Chondrocyte (in vitro differentiated cells): Measurements from ENCODE around the gene TBC1D9. TPM values are rescaled to one million over a fixed set of nuclear protein-coding genes. Genes with fewer than 3 reads are reported as not detected.

Source experiments
- DNase-seq: peaks from one replicate; pipeline ENCODE4 v3.0.0; 2021; ENCODE audit warnings: mixed read lengths, low spot score
- H3K27ac Mint-ChIP-seq: one replicate; pipeline ENCODE4 v1.8.0; 2021; ENCODE audit warnings: mild to moderate bottlenecking, moderate library complexity, mixed read lengths; ENCODE audit not compliant: unreplicated experiment
- H3K27me3 Mint-ChIP-seq: 2 replicates; pipeline ENCODE4 v1.8.0; 2021; ENCODE audit warnings: low read depth, mixed read lengths
- H3K36me3 Mint-ChIP-seq: 2 replicates; pipeline ENCODE4 v1.8.0; 2021; ENCODE audit warnings: low read depth, mixed read lengths
- H3K4me1 Mint-ChIP-seq: 2 replicates; pipeline ENCODE4 v1.8.0; 2021; ENCODE audit warnings: low read depth, mild to moderate bottlenecking, mixed read lengths
- H3K4me3 Mint-ChIP-seq: one replicate; pipeline ENCODE4 v1.8.0; 2021; ENCODE audit warnings: mild to moderate bottlenecking, moderate library complexity, mixed read lengths; ENCODE audit not compliant: unreplicated experiment
- H3K9me3 Mint-ChIP-seq: 2 replicates; pipeline ENCODE4 v1.8.0; 2021; ENCODE audit warnings: low read depth, mixed read lengths
- total RNA-seq: library from RNA; stranded (reverse); gene quantifications from 3 replicates; pipeline ENCODE4 v1.2.1, GENCODE V29; 2021
- TF ChIP-seq, protein P1 (sequence below): fragments of 200-600 bp; sonication (generic); IDR thresholded peaks from 2 replicates; pipeline ENCODE4 v1.5.0; 2021; ENCODE audit warnings: antibody characterized with exemption, mild to moderate bottlenecking, moderate library complexity

The TBC1D9 gene
- total RNA-seq, 1 donor from 2014 or later: 40.5 TPM

DNA sequence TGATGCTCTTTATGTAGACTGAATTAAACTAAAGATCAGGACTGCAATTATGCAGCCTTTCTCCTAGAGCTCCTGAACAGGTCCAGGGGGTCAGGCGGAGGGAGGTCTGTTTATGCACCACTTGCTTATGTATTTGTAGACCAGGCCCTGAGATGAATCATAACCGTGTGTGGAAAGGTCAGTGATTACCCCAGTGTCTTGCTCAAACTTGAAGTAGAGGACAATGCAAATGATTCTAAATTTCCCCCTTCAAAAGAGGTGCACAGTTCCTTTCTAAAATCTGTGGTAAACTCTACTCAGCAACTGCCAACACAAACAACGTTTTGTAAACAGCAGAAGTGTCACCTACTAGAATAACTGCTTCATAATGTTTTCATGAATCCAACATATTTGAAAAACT lies 13.0 kb upstream of the TBC1D9 start:
- TF ChIP-seq, protein P1, sequence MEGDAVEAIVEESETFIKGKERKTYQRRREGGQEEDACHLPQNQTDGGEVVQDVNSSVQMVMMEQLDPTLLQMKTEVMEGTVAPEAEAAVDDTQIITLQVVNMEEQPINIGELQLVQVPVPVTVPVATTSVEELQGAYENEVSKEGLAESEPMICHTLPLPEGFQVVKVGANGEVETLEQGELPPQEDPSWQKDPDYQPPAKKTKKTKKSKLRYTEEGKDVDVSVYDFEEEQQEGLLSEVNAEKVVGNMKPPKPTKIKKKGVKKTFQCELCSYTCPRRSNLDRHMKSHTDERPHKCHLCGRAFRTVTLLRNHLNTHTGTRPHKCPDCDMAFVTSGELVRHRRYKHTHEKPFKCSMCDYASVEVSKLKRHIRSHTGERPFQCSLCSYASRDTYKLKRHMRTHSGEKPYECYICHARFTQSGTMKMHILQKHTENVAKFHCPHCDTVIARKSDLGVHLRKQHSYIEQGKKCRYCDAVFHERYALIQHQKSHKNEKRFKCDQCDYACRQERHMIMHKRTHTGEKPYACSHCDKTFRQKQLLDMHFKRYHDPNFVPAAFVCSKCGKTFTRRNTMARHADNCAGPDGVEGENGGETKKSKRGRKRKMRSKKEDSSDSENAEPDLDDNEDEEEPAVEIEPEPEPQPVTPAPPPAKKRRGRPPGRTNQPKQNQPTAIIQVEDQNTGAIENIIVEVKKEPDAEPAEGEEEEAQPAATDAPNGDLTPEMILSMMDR: no peak
- peaks cover 4% of the 10 kb centered on the region for H3K9me3 Mint-ChIP-seq
- no peak overlapping the region for H3K4me3 Mint-ChIP-seq
- H3K4me1 Mint-ChIP-seq: peaks cover 6% of the 10 kb centered on the region
- H3K27ac Mint-ChIP-seq: no peak overlapping the region
- DNase-seq: no peak
- no peaks in the 10 kb centered on the region for H3K27me3 Mint-ChIP-seq
- no peaks in the 10 kb centered on the region for H3K36me3 Mint-ChIP-seq

DNA sequence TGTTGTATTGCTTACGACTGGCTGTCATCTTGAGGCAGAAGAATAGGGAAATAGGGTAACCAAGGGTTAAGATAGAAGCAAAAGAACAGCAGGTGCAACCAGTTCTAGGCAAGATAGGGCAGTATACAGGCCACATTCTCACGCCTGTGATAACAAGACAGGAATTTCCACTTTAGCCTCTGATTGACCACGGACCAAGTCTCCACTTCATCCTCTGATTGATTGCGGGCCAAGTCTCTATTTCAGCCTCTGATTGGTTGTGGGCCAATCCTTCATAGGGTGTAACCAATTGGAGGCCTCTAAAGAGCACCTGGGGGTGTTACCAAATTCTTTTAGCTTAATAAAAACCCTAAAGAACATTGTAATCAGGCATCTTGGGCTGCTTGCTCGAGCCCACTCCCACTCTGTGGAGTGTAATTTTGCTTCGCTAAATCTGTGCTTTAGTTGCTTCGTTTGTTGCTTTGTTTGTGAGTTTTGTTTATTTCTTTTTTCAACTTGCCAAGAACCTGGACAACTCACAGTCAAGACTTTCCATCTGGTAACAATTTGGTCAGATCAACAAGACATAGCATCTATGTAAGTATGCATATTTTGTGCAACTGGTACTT lies 8.7 kb upstream of the TBC1D9 start:
- no peak for DNase-seq
- no peak overlapping the region for H3K27ac Mint-ChIP-seq
- H3K27me3 Mint-ChIP-seq: no peaks in the 10 kb centered on the region
- TF ChIP-seq, protein P1: no peak
- no peak overlapping the region for H3K4me3 Mint-ChIP-seq
- no peaks in the 10 kb centered on the region for H3K36me3 Mint-ChIP-seq
- peaks cover 6% of the 10 kb centered on the region for H3K4me1 Mint-ChIP-seq
- no peaks in the 10 kb centered on the region for H3K9me3 Mint-ChIP-seq

GRCh38 chr4:140762202-140762601 lies 6.0 kb upstream of the TBC1D9 start:
- peaks cover 6% of the 10 kb centered on the region for H3K4me1 Mint-ChIP-seq
- no peaks in the 10 kb centered on the region for H3K36me3 Mint-ChIP-seq
- TF ChIP-seq, protein P1: no peak
- no peaks in the 10 kb centered on the region for H3K27me3 Mint-ChIP-seq
- no peaks in the 10 kb centered on the region for H3K9me3 Mint-ChIP-seq
- no peak overlapping the region for H3K27ac Mint-ChIP-seq
- no peak overlapping the region for H3K4me3 Mint-ChIP-seq
- DNase-seq: no peak

DNA sequence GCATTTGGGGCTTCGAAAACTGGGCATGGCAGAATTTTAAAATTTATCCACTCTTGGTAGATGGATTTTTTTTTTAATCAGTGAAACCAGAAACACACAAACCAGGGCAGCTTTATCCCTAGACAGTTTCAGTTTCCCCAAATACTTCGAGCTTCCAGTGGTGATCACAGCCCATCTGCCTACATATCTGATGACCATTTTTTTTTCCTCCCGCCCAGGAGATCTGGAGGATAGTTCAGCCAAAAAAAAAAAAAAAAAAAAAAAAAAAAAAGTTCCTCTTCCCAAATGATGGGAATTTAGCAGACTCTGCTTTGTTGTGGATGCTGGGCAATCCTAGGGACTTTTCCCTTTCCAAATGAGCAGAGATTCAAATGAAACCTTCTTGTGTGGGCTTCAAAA lies 1.0 kb upstream of the TBC1D9 start:
- Mint-ChIP-seq H3K4me3 (peak overlapping the region; percentile 89), H3K27ac (peak overlapping the region; percentile 87), H3K9me3 (no peaks in the 10 kb centered on the region), H3K4me1 (peaks cover 29% of the 10 kb centered on the region), H3K36me3 (no peaks in the 10 kb centered on the region), H3K27me3 (no peaks in the 10 kb centered on the region)
- TF ChIP-seq, protein P1: no peak
- no peak for DNase-seq

DNA sequence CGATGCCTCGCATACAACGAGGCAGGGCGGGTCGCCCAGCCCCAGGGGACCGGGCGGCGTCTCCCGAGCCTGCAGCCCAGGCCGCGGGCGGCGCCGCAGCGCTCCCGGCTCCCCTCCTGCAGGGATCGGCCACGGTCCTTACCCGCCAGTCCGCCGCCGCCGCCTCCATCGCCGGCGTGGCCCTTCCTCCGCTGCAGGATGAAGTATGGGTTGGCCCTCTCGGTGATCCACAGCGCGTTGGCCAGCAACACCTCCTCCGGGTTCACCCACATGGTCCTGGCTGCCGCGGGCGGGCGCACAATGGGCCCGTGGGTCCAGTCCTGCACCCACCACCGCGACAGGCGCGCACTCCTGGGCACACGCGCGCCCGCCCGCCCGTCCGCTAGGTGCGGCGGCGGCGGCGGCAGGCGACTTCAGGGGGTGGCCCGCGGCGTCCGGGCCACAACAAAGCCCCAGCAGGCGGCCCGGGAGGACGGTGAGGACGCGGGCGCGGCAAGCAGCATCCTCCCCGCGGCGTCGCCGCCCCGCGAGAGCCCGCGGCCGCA lies 339 bp downstream of the TBC1D9 start:
- Mint-ChIP-seq H3K27me3 (no peaks in the 10 kb centered on the region), H3K4me1 (peaks cover 38% of the 10 kb centered on the region), H3K27ac (peak overlapping the region; percentile 87), H3K9me3 (no peaks in the 10 kb centered on the region), H3K36me3 (no peaks in the 10 kb centered on the region), H3K4me3 (peak overlapping the region; percentile 89)
- TF ChIP-seq, protein P1: no peak
- DNase-seq: peak; percentile 92
